Measurements from ENCODE around the gene BNC1.

BNC1 gene, protein sequence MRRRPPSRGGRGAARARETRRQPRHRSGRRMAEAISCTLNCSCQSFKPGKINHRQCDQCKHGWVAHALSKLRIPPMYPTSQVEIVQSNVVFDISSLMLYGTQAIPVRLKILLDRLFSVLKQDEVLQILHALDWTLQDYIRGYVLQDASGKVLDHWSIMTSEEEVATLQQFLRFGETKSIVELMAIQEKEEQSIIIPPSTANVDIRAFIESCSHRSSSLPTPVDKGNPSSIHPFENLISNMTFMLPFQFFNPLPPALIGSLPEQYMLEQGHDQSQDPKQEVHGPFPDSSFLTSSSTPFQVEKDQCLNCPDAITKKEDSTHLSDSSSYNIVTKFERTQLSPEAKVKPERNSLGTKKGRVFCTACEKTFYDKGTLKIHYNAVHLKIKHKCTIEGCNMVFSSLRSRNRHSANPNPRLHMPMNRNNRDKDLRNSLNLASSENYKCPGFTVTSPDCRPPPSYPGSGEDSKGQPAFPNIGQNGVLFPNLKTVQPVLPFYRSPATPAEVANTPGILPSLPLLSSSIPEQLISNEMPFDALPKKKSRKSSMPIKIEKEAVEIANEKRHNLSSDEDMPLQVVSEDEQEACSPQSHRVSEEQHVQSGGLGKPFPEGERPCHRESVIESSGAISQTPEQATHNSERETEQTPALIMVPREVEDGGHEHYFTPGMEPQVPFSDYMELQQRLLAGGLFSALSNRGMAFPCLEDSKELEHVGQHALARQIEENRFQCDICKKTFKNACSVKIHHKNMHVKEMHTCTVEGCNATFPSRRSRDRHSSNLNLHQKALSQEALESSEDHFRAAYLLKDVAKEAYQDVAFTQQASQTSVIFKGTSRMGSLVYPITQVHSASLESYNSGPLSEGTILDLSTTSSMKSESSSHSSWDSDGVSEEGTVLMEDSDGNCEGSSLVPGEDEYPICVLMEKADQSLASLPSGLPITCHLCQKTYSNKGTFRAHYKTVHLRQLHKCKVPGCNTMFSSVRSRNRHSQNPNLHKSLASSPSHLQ

DNA sequence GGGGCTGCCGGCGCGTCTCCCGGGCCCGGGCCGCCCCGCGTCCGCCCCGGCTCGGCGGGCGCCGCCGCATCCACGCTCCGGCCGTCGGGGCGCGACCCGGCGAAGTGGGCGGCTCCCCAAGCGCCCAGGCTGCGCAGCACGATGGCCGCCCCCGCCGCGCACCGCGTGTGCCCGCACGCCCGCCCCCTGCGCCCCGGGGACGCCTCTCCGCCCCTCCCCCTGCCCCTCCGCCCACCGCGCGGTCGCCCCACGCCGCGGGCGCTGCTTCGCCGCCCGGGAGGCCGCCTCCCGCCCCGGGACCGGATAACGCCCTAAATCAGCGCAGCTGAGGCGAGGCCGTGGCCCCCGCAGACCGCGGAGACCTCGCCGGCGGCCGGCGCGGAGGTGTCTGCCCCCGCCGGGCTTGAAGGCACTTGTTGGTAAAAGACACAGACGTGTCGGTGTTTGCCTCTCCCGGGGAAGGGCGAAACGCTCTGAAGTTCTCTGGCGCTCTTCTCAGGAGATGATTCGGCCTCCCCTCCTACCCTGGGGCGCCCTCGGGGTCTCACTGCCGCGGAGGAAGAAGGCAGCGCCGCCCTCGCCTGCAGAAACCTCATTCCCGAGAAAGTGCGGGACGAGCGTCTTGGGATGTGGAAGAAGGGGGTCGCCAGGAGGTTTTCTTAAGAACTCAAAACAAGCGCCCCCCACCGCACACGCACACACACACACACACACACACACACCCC, at the start of gene BNC1:
Gene BNC1, minus strand, starts transcription at position 106 of the 725 bp plus-strand sequence. Its CDS starts 36 bp downstream, at position 70.
- DNase-seq: no peak

DNA sequence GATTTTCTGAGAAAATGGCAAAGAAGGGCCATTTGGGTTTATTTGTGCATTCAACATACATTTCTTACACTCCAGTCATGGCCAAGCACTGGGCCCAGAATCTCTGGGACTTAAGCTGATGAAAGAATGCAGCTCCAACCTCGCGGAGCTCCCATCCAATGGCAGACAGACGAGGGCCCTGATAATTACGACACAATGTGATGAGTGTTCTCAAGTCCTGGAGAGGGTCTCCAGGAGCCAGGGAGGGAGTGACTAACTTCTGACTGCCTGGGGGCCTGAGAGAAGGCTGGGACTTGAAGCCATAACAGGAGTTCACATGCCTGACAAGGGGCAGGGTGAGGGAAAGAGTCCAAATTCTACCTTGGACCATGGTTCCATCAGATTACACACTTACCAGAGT, 42.6 kb upstream of the BNC1 start:
- no peak for DNase-seq

DNA sequence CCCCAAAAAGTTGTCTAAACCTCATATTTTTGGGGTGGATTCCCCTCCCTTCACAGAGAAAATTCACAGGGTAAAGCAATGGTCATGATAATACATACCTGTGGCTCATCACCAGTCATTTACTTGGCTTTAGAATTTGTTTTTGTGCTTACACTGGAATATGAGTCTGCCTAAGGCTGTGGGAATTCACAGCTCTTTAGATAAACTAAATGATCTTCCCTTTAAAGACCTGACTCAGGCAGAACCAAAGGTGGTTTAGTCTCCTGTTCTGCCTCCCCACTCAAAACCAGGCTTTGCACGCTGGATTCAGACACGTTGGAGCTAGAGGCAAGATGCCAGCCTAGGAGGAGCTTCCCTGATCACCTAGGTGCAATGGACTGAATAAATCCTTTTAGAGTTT, 40.3 kb upstream of the BNC1 start:
- DNase-seq: no peak

DNA sequence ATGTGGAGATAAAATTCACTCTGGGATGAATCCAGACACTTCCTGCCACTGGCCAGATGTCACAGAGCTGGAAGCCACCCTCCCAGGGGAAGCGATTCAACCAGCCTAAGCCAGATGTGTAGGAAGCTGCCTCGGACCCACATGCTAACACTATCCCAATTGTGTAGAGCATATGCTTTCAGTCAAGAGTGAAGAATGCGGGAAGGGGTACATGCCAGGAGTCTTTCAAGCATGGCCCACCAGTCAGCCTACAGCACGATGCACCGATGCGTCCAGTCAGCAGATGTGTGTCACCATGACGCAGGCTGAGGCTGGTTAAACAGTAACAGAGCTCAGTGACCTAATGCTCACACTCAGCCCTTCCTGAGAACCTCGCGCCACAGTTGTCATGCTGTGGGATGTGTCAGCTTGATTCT, 38.8 kb upstream of the BNC1 start:
- peak; percentile 66 for DNase-seq

DNA sequence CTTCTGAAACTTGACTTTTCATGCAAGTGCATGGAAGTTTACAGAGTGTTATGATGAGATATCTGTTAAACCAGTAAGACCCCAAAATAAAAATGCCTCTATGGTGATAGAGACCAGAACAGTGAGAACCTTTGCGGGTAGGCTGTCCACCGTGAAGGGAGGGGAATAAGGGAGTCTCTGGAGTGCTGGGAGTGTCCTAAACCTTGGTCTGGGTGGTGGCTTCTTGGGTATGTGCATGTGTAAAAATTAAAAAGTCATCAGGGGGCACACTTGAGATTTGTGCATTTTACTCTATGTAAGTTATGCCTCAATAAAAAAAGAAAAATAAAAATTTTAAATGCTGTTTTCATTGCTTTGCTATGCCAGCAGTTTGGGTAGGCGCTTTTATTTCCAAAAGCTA, 38.2 kb upstream of the BNC1 start:
- DNase-seq: no peak

DNA sequence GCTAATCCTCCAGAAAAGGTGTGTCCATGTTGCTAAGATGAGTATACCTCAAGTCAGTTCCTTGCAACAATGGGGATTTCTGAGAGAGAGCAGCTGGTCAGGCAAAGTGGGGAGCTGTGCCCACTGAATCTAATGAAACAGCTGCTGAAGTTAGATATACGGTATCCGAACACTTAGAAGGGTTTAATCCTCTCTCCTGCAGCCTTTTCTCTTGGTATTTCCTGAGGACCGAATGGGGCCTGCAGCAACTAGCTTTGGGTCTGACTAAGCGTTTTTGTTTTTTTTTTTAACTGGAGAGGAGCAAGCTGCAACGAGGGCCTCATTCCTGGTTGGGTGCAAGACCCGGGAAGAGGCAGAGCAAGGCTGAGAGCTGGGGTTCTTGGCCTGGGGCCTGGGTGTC, 37.6 kb upstream of the BNC1 start:
- DNase-seq: no peak

DNA sequence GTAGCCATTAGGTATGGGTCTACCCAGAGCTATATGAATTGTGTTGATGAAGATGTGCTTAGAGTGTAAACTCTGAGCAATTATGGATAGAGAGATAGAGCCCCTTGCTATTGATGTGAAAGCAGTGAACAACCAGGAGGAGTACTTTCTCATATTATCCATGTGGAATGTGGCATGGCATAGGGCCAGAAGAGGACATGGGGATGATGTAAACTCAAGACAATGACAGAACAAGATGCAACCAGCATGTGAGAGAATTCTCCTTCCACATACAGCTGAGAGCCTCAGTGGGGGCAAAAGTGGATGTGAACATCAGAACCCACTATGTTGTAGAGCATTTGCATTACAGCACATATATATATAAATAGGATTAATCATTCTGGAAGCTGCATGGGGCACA, 36.4 kb upstream of the BNC1 start:
- no peak for DNase-seq

DNA sequence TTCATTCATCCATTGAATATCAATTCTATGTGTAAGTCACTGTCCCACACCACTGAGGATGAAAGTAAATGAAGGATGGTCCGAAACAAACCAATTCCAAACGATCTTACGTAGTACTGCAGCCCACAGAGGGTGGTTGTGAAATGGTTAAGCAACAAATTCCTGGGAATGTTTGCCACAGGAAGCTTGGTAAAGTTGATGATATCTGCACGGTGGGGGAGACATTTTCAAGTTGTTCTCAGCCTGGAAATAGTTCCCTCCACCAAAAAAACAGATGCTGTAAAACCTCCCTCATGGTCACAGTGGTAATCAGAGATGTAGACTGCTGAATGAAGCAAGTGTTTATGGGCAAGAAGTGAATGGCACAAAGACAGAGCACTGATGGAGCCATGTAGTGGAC, 35.9 kb upstream of the BNC1 start:
- DNase-seq: no peak

DNA sequence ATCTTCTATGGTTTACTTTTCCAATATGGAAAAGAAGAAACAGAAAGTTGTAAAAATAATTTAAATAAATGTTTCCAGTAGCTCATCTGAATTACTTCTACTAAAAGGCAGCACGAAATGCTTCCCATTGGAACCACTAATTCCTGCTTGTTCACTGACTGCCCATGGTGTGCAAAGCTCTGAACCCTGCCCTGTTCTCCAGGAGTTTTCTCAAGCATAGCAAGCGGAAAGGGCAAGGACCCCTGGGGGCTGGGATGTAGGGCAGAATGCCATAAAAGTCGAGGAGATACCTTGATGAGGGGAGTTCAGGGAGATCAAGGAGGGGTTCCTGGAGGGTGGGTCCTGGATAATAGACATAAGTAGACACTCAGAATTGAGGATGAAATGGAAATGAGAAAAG, 35.3 kb upstream of the BNC1 start:
- DNase-seq: no peak

DNA sequence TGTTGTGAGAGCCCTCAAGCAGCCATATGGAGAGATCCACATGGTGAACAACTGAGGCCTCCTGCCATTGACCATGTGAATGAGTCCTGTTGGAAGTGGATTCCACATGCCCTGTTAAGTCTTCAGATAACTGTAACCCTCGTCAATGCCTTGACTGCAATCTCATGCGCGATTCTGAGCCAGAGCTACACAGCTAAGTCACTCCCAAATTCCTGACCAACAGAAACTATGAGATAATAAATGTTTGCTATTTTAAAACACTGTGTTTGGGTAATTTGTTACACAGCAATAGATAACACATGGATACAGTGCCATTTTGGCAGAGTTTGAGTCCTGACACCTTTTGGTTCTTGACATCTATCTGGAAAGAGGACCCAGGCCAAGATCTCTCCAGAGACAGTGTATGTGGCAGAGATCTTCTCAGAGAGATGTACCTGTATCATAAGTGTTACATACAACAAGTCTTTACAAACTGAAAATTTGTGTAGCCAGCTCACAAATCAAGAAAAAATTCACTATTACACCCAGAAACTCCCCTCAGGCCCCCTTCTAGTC, 34.5 kb upstream of the BNC1 start:
- DNase-seq: no peak

DNA sequence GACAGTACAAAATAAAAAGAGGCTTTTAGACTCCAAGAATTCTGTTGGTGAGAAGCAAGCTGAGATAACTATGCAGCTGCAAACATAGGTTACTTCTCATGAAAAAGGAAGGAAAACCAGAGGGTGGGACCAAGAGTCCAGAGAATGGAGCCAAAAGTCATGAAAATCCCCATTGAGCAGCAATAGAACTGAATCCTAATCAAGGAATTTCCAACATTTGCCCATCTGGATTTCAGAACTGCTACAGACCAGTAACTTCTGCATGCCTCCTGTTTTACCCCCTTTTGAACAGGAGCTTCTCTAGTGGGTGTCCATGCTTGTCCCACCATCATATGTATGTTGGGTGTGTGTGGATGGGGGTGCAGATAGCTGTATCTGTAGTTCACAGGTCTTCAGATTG, 33.6 kb upstream of the BNC1 start:
- DNase-seq: no peak

DNA sequence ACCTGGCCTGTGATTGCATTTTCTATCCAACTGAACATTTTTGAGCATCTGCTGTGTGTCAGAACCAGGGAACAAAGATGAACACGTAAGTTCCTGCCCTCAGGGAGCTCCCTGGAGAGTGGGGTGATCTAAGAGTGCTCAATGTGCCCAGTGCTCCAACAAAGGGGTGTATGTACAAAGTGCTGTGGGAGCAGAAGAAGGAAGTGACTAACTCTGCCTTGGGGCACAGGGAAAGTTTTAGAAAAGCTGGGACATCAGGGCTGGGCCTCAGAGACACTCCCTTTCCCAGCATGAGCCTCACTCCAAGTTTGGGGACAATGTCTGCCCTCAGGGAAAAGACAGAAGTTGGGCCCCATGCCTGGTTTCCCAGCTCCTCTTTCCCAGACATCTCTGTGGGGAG, 27.6 kb upstream of the BNC1 start:
- DNase-seq: no peak

DNA sequence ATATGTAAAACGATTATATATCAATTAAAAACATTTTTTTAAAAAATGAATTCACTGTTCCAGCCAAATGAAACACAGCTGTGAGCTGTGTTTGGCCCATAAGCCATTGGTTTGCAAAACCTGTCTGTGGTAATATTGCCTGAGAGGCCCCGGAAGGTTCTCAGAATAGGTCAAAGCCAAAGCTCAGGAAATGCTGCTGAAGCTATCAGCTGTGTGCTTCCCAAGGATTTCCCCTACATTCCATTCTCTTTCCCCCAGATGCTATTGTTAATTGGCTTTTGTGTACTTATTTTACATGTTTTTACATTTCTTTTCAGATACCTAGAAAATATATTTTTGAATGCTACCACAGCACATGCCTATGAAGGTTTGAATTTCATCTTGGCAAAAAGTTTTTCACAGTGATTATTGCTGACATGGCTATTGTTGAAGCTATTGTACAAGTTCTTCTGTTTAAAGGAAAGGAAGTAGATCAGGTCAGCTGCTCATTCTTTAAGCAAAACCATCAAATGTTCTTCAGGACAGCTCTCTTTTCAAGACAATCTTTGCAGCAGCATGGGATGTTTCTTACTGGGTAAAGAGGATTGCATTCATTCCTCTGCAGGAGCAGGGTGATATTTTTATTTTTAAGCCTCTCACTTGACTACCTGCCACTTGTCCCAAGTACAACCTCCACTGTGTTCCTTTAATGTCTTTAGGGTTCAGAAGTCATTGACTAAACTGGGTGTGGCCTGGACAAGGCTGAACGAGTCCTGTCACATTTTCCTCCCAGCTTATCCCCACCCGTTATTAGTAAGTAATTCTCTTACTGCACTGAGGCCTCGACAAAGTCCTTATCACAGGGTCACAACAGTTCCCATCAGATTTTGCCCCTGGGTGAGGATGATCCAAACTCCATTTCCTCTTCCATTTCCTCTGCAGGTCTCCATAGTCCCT, 26.3 kb upstream of the BNC1 start:
- no peak for DNase-seq

DNA sequence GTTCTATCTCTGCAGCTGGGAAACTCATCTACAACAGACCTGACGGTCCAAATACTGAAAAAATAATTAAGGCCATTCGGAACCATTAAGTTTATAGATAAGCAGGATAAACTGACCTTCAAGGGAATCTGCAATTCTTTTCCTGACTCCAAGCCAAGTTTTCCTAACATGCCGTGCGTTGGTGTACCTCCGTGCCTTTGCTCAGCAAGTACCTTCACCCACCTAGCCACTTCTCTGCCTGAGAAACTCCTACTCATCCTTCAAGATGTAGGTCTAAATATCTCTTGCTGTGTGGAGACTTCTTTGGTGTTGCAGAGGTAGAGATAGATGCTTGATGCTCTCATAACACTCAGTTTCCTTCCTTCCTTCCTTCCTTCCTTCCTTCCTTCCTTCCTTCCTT, 24.2 kb upstream of the BNC1 start:
- DNase-seq: no peak

DNA sequence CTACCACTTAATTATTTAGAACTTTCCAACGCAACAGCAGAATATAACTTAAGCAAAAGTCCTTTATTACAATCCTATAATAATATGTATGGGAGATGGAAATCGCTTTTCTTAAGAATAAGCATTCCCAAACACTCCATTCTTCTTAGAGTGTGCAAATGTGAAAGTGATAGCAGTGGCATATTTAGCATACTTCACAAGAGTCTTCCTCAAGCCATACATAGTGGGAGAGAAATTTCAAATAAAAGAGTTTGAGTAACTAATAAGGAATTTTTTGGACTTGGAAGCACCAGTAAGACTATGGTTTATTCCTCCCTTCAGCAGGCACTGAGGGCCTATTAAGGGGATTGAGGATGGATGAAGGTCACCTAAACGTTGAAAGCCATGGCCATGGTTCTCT, 22.1 kb upstream of the BNC1 start:
- no peak for DNase-seq

DNA sequence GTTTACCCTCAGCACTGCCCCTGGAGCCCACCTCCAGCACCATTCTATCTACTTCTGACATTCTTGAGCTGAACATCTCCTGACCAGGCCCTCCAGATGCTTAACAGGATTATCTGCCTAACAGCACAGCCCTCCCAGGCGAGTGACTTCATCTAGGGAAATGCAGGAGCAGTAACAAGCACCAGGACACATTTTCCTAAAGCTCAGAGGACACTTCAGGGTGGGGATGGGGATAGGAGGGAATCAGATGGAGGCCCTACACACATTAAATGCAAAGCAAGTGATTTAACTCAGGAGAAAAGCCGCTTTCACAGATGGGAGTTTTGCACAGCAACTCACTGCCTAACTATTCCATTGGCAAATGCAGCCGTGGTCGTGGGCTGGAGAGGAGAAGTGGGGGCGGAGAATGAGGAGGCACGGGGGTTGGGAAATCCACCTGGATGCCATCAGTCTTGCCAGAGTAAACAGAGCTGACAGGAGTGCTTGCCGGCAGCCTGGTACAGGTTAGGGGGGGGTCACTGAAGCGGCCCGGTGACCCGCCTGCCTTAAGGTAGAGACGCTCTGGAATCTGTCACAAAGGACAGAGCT, 21.3 kb upstream of the BNC1 start:
- DNase-seq: no peak

DNA sequence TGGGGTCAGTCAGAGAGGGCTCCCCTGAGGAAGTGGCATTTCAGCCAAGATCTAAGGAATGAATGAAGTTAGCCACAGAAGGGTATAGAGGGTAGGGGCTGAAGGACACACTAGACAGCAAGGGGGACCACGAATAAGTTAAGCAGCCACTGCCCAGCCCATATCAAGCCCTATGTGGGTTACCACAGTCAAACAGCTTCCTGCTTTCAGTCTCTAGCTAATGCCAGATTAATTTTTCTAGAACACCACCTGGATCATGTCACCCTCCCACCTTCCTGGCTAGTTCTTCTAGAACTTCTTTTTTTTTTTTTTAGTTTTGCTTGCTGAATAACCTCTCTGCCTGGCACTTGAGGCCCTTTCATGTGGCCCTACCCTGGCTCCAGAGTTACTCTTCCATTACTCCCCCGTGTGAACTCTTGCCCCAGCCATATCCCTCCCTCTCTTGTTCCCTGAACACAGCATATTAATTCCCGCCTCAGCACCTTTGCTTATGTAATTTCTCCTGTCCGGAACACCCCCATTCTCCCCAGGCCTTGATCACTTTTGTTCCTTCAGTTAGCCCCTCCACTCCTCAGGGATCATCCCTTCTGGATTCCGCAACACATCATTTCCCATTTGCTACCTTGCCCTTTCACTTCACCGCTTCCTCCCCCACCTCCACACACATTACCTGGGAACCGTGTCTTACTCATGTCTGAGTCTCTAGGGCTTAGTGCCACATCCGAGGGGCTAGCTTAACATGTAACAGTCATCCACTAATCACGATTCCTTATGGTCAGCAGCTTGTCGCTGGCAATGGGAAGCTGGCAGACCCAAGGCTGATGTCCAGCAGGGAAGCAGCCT, 20.6 kb upstream of the BNC1 start:
- DNase-seq: no peak

DNA sequence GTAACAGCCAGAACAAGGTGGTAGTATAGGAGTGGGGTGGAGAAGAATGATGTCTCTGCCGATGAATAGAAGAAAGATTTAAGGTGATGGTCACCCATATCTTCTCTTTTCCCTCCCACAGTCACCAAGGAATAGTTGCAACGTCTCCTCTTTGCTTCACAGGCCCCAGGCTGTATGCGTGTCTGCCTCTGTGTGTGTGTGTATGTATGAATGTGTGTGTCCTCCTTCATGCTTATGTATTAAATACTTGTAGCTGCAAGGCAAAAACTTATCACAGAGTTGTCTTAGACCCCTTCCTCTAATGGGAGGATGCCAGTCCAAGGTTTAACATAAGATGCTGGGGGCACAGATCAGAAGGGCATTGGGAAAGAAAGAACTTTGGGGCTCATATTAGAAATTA, 19.1 kb upstream of the BNC1 start:
- DNase-seq: no peak

DNA sequence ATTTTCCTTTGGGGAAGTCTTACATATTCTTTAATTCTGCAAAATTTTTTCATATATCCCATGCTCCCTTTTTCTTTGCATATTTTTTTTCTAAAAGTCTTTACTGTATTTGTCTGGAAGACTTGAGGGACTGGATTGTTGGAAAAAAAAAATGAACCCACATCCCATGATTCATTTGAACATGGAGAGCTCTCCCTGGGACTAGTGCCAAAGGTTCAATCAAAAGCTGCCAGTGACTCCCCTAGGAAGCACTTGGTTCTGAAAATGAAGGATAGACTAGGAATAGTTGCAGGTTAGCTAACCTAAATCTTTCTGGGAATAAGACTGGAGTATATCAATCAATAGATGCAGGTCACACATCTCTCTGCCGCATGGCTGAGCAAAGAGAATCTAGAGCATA, 16.4 kb upstream of the BNC1 start:
- DNase-seq: no peak

DNA sequence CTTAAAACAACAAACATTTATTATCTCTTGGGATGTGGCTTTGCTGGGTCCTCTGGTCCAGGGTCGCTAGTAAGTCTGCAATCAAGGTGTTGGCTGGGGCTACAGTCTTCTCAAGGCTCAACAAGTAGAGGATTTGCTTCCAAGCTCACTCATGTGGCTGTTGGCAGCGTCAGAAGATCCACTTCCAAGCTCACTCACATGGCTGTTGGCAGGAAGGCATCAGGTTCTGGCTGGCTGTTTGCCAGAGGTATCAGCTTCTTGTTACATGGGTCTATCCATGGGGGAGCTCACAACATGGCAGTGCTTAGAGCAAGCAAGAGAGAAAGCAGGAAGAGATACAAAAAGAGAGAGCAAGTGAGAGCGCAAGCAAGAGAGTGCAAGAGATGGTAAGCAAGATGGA, 15.0 kb upstream of the BNC1 start:
- no peak for DNase-seq

Data from left hindlimb (tissue), 1 donor.